HG03442 (cell line): ENCODE measurements around the gene RNF169.

Experiments
- ATAC-seq: cut with Tn5 transposase; IDR thresholded peaks from one replicate; pipeline ENCODE4 v1.9.1; 2021; ENCODE audit warnings: mild to moderate bottlenecking, moderate library complexity; ENCODE audit not compliant: unreplicated experiment

The RNF169 gene

GRCh38 chr11:74748211-74749126 lies at the start of gene RNF169:
Gene RNF169 (plus strand): TSS chr11:74748849. CDS start chr11:74748881, 32 bp downstream.
- ATAC-seq, result peak; percentile 96

GRCh38 chr11:74699615-74700396 lies 48.8 kb upstream of the RNF169 start:
- ATAC-seq, result no peak

- no peak for ATAC-seq
Observed at GRCh38 chr11:74701351-74701750, 47.3 kb upstream of the RNF169 start.

GRCh38 chr11:74702383-74703007 lies 46.2 kb upstream of the RNF169 start:
- no peak for ATAC-seq

GRCh38 chr11:74703211-74703610 lies 45.4 kb upstream of the RNF169 start:
- no peak for ATAC-seq

- ATAC-seq, result no peak
Observed at GRCh38 chr11:74707182-74707581, 41.5 kb upstream of the RNF169 start.

GRCh38 chr11:74707602-74708510 lies 40.8 kb upstream of the RNF169 start:
- no peak for ATAC-seq

GRCh38 chr11:74709175-74709574 lies 39.5 kb upstream of the RNF169 start:
- no peak for ATAC-seq

- ATAC-seq, result no peak
Observed at GRCh38 chr11:74710281-74710938, 38.2 kb upstream of the RNF169 start.

GRCh38 chr11:74713686-74714085 lies 35.0 kb upstream of the RNF169 start:
- no peak for ATAC-seq

GRCh38 chr11:74714904-74715303 lies 33.7 kb upstream of the RNF169 start:
- no peak for ATAC-seq

GRCh38 chr11:74717221-74717969 lies 31.3 kb upstream of the RNF169 start:
- ATAC-seq, result no peak

GRCh38 chr11:74719011-74719410 lies 29.6 kb upstream of the RNF169 start:
- ATAC-seq, result no peak

GRCh38 chr11:74720596-74721478 lies 27.8 kb upstream of the RNF169 start:
- ATAC-seq, result no peak

- ATAC-seq, result no peak
Observed at GRCh38 chr11:74721479-74721835, 27.2 kb upstream of the RNF169 start.

GRCh38 chr11:74723511-74723910 lies 25.1 kb upstream of the RNF169 start:
- no peak for ATAC-seq

- ATAC-seq, result no peak
Observed at GRCh38 chr11:74725701-74726100, 22.9 kb upstream of the RNF169 start.

- peak; percentile 84 for ATAC-seq
Observed at GRCh38 chr11:74726547-74727182, 22.0 kb upstream of the RNF169 start.
